NCI-H146 treated with DMSO at 0.1 percent for 48 hours (cell line): ENCODE results near the gene GPR50.

Experiments used
- DNase-seq: peaks from one replicate; lab custom pipeline; 2025; ENCODE audit not compliant: unreplicated experiment; lab: John Stamatoyannopoulos, UW

GPR50 gene

DNA sequence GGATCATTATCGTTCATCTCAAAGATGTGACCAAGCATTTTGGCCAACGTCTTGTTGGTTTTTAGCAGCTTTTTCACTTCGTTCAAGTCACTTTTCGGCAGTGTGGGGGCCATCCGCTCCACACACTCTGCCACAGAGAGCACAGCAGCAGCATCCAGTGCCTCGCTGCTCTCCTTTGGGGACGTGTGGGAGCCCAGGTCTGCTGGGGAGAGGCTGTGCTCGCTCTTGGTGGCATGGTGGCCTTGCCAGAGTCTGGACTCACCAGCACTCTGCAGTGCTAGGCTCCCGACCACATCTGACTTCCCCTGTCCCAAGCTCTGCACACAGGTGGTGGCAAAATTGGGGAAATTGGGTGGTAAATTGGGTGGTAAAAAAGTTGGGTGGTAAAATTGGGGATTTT is 50.6 kb downstream of the GPR50 start:
- no peak for DNase-seq

DNA sequence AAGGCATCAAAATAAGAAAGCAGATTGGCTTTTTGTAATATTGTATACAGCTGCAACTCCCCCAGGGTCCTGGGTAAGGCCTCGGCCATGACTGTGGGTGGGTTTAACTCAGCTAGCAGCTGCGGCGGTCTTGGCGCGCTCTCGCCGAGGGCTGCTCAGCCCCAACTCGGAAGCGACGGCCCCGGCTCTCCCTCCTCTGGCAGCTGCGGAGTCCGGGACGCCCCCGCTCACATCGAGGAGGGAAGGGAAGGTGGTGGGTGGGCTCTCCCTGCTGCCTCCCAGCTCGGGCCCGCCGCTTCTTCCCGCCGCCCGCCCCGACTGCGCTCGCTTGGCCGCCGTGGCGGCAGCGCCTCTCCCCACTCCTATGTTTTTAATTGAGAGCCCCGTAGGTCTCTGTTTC is 51.2 kb downstream of the GPR50 start:
- no peak for DNase-seq

DNA sequence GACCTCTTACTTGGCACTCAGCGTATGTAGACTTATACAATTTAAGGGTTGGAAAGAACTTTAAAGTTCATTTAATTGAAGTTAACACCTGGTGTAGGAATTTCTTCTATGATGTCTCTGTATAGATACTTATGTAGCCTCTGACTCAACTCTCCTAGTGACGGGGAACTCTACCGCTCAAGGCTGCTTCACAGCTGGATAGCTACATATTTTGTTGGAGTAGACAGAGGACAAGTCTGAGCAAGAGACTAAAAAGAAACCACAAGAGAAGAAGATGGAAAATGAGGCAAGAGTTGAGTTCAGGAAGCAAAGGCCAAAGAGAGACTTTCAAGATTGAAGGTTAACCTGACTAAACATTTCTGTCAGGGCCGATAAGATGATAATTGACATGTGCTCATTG is 52.6 kb downstream of the GPR50 start:
- DNase-seq, result no peak
